Measurements from ENCODE around the gene INTS4.

GRCh38 chr11:77876045-77876444 lies 118.4 kb downstream of the INTS4 start:
- TF ChIP-seq CTCF (IDR thresholded peaks at IDR 0.05) (no peak), ZFX (IDR thresholded peaks at IDR 0.05; ENCODE audit: borderline replicate concordance) (no peak)

Measured in 22Rv1 (cell line).